NCI-H2171 (cell line): Measurements from ENCODE around the gene NLRP11.
"Not testable (repeated sequence)": the region's sequence is repeated elsewhere in the genome, so short reads cannot be mapped to it uniquely, and the experiment has no call there.

Experiments
- DNase-seq: peaks from one replicate; lab custom pipeline; 2025; lab: John Stamatoyannopoulos, UW

NLRP11 gene

DNA sequence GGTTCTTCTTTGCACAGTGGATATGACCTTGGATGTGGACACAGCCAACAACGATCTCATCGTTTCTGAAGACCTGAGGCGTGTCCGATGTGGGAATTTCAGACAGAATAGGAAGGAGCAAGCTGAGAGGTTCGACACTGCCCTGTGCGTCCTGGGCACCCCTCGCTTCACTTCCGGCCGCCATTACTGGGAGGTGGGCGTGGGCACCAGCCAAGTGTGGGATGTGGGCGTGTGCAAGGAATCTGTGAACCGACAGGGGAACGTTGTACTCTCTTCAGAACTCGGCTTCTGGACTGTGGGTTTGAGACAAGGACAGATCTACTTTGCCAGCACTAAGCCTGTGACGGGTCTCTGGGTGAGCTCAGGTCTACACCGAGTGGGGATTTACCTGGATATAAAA lies 53.5 kb downstream of the NLRP11 start:
- DNase-seq = no peak

DNA sequence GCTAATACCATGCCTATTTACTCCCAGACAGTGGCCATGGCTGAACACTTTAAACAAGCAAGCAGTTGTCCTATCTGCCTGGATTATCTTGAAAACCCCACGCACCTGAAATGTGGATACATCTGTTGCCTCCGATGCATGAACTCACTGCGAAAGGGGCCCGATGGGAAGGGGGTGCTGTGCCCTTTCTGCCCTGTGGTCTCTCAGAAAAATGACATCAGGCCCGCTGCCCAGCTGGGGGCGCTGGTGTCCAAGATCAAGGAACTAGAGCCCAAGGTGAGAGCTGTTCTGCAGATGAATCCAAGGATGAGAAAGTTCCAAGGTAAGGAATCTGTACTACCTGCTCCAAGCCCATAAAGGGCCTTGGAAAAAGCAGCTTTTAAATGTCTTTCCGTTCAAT lies 54.3 kb downstream of the NLRP11 start:
- no peak for DNase-seq

DNA sequence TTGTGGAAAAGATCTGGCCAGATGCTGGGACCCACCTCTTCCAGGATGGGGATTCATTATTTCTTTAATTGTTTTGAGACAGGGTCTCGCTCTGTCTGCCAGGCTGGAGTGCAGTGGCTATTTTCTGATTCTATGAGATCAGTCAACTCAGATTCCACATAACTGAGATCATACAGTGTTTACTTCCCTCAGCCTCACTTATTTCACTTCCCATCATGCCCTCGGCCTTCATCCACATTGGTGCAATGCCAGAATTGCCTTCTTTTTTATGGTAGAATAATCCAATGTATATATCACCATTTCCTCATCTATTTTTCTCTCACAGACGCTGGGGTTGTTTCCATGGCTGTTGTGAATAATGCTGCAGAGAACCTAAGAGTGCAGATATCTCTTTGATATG lies 62.2 kb downstream of the NLRP11 start:
- DNase-seq = not testable (repeated sequence)

DNA sequence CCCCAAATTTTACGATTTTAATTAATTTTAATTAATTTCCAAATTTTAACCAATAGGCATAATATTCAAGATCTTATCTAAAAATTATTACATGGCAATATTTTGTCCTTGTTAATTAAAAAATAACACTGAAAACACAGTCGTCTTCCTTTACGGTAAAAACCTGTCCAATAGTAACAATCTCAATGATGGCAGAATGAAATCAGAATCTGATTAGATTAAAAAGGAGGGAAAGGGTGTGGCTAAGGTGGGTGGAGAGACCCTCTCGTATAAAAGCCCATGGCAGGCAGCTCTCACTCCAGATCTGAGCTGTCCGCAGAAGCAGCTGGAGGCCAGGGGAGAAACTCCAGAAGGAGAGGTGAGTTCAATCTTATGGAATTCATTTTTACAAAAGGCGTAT lies 63.0 kb downstream of the NLRP11 start, which contains the start of gene RFPL4AL1:
TSS of gene RFPL4AL1 (plus strand) at position 301 of the 400 bp plus-strand sequence. CDS start 2,687 bp downstream, outside the sequence.
- not testable (repeated sequence) for DNase-seq

DNA sequence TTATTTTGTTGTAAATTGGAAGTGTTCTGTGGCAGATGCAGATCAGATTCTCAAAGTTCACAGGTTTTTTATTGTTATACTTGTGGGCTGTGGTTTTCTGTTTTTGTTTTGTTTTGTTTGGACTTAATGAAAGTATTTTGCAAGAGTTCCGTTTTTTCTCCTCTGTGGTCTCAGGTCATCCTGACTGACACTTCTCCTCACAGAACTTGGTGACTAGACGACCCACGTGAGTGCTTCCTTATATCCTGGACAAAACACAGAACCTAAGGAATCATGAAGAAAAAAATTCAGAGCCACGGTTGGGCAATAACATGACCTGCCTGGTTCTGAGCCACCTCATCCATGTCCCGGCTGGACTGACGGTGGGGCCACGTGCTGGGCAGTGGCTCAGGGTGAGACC lies 65.3 kb downstream of the NLRP11 start:
- DNase-seq = no peak

DNA sequence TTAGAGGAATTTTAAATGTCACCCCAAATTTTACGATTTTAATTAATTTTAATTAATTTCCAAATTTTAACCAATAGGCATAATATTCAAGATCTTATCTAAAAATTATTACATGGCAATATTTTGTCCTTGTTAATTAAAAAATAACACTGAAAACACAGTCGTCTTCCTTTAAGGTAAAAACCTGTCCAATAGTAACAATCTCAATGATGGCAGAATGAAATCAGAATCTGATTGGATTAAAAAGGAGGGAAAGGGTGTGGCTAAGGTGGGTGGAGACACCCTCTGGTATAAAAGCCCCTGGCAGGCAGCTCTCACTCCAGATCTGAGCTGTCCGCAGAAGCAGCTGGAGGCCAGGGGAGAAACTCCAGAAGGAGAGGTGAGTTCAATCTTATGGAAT lies 73.0 kb downstream of the NLRP11 start, which contains the start of gene RFPL4A:
TSS of gene RFPL4A (plus strand) at position 301 of the 400 bp plus-strand sequence. CDS start 2,704 bp downstream, outside the sequence.
- not testable (repeated sequence) for DNase-seq

DNA sequence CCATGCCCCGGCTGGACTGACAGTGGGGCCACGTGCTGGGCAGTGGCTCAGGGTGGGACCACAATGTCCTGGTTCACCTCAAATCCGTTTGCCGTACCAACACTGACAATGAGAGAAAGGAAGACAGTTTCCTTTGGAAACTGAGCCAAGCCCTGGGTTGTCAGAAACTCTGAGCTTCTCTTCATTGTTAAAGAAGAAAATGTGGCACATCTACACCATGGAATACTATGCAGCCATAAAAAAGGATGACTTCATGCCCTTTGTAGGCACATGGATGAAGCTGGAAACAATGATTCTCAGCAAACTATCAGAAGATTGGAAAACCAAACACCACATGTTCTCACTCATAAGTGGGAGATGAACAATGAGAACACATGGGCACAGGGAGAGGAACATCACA lies 75.0 kb downstream of the NLRP11 start:
- not testable (repeated sequence) for DNase-seq

DNA sequence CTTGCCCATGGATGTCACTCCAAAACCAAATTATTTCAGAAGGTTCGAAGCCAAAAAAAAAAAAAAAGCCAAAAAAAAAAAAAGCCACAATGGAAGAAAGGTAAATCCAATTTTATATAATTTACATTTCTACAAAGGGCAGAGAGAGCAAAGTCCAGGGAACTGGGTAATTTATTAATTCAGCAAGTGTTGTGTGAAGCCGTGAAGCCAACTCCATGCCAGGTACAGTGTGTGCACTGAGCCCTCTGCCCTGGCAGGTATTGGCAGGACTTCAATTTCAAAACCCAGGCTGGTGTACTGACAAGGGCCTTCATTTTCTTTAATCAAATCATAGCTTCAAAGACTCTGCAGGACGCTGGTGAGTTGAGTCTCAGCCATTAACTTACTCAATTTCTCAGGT lies 78.4 kb downstream of the NLRP11 start:
- DNase-seq = no peak

DNA sequence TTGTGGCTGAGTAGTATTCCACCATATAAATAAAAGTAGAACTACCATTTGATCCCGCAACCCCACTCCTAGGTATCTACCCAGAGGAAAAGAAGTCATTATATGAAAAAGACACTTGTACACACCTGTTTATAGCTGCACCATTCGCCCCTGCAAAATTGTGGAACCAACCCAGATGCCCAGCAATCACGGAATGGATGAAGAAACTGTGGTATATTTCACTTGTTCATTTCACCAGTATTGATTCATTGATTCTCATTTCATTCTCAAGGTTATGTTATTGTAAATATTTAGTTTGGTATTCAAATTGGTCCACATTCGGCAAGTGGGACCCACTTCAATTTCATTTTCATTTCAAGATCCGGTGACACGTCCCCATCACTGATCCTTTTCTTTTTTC lies 81.1 kb downstream of the NLRP11 start:
- no peak for DNase-seq

DNA sequence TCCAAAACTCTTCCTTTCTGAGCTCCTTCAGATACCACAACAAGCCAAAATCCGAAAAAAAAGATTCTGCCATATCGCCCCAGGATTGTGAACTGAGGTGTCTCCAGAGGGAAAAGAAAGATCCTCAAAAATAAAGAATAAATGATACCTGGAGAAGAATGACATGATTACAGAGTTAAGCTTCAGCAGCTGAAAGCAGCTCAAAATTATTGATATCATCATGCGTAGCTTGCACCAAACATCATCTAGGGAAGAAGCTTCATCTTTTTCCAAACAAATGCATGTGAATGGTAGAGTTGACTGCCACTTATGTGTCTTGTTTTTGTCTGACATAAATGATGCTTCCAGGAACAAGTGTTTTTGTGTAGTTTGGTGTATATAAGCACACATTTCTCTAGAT lies 93.5 kb downstream of the NLRP11 start, which contains the start of gene NLRP9:
TSS of gene NLRP9 (minus strand) at position 101 of the 400 bp plus-strand sequence. CDS start at position 73, 28 bp downstream.
- DNase-seq = no peak
